GM21723 (cell line): ENCODE measurements around the gene DBR1.

Experiments used
- ATAC-seq: cut with Tn5 transposase; IDR thresholded peaks from one replicate; pipeline ENCODE4 v1.9.1; 2021; ENCODE audit warnings: mild to moderate bottlenecking, moderate library complexity; ENCODE audit not compliant: unreplicated experiment

The DBR1 gene, protein sequence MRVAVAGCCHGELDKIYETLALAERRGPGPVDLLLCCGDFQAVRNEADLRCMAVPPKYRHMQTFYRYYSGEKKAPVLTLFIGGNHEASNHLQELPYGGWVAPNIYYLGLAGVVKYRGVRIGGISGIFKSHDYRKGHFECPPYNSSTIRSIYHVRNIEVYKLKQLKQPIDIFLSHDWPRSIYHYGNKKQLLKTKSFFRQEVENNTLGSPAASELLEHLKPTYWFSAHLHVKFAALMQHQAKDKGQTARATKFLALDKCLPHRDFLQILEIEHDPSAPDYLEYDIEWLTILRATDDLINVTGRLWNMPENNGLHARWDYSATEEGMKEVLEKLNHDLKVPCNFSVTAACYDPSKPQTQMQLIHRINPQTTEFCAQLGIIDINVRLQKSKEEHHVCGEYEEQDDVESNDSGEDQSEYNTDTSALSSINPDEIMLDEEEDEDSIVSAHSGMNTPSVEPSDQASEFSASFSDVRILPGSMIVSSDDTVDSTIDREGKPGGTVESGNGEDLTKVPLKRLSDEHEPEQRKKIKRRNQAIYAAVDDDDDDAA

DNA sequence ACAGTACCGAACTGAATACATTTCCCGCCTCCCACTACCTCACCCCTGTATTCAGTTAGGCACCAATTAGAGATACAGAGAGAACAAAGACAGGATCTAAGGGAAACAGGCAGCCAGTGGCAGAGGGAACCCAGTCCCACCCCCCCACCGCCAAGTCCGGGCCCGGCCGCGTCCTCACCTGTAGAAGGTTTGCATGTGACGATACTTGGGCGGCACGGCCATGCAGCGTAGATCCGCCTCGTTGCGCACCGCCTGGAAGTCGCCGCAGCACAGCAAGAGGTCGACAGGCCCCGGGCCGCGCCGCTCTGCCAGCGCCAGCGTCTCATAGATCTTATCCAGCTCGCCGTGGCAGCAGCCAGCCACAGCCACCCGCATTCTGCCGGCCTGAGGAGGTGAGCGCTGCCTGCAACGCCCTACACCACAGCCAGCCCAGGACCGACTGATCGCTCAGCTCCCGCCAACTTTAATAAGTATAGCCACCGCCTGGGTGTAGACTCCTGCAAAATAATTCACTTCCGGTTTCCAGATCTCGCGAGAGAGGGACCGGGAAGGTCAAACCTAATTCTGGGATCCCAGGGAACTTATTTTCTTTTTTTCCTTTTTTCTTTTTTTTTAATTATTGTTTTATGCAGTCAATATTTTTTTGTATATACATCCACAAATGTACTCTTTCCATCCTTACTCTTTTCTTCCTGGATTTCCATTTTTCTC lies at the start of gene DBR1:
TSS of gene DBR1 (minus strand) at position 501 of the 711 bp plus-strand sequence. CDS start at position 375, 126 bp downstream.
- ATAC-seq: peak; percentile 93

DNA sequence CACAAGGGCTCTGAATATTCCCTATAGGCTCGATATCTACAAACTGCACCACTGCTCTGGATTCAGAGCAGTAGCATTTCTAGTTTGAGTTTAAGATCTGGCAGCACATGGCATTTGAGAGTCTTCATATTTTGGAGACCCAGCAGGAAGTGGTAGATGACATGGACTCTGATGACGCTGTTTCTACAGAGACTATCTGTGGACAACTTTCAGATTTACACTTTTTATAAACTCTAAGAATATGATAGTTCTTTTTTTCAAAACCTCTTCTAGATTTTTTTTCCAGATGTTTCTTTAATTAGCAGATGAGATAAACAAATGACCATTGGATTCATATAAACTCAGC lies 48.2 kb upstream of the DBR1 start:
- ATAC-seq: no peak

DNA sequence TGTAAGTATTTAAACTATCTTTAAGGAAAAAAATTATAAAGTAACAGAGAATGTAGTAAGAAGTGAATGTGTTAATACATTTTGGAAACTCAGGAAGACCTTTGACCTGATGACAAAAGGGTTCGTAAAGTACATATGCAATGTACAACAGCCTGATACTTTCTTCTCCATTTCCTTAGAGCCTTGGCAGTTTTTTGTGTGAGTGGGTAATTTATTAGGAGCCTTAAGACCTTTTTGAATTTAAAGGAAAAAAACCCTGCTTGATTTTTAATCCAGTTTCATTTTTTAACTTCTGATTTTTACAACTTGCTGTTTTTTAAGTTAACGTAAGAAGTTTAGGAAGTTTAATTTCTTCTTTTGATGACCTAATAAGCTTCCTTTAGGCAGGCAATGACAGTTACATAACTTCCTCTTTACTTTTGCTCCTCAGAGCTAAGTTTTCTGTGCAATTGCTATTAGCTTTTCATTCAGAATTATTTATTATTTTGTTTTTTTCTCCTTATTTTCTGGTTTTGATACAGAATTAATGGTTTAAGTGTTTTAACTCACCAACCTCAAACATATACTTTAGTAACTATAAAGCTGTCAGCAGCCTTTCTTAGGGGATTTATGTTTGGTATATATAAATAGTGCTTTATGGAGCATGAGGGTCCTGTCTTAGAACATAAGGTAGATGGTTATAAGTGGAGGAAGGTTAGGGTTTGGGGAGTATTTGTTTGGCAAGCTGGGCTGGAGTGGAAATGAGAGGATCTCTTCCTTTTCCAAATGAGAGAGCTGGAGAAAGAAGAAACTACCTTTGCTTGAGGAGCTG lies 47.6 kb upstream of the DBR1 start:
- ATAC-seq: no peak

DNA sequence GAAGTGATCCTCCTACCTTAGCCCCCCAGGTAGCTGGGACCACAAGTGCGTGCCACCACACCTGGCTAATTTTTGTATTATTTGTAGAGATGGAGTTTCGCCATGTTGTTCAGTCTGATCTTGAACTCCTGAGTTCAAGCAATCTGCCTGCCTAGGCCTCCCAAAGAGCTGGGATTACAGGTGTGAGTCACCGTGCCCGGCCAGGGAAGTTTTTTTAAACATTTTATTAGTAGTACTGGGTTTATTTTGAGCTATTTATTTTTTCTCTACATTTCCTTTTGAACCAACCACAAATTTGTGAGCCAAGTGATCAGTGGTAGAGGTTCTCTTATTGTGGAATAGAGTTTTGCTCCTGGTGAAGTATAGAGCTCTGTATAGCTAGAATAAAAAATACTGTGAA lies 46.1 kb upstream of the DBR1 start:
- no peak for ATAC-seq

DNA sequence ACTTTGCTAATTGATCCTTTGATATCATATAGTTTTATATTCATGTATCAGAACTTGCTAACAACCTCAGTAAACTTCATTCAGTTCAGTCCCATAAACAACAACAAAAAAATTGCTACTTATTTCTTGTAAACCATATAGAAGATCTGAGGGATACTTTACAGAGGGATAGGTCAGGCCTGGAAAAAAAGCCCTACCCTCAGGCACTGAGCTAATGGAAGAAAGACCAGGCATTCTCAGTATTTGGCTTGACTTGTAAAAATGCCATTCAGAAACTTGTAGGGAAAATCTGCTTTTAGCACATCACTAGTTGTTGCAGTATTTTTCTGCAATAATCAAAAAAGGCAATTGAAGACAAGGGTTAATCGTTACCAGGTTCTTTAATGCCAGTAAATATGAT lies 45.5 kb upstream of the DBR1 start:
- no peak for ATAC-seq

DNA sequence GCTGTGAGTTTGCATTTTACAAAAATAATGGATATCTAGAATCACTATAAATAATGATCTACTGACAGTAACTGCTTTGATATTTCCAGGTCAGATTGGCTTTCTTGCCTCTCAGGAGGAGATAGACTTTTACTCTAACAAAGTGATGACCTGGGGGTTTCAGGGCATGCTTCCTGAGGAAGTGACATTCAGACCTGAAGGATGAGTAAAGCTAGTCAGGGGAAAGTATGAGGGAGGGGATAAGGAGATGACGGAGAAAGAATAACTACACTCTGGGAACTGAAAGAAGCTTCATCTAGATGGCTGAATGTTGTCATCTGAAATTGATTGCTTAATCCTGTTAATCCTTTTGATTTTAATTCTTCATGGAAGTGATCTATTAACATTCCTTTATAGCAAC lies 44.5 kb upstream of the DBR1 start:
- ATAC-seq: no peak

DNA sequence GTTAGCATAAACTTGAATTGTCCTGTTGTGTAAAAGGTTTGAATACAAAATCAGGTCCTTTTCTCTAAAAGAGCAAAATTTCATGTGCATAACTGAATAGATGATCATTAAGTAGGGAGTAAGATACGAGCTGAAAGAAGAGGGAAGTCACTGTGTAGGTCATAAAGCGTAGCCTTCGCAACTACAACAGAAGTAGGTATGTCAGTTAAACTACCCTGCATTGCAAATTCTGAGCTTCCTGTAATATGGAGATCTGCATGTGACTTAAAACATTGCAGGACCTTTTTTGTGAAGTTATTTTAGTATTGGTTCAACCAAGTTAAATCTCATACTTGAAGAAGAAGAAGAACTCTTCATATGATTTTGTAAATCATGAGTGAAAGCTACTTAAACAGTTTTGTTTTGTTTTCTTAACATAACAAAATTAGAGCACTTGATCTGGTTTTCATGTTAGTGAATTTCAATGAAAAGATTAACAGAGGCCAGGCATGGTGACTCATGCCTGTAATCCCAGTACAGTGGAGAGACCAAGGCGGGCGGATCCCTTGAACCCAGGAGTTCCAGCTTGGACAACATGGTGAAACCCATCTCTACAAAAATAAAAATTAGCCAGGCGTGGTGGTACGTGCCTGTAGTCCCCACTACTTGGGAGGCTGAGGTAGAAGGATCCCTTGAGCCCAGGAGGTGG lies 38.8 kb upstream of the DBR1 start:
- no peak for ATAC-seq

DNA sequence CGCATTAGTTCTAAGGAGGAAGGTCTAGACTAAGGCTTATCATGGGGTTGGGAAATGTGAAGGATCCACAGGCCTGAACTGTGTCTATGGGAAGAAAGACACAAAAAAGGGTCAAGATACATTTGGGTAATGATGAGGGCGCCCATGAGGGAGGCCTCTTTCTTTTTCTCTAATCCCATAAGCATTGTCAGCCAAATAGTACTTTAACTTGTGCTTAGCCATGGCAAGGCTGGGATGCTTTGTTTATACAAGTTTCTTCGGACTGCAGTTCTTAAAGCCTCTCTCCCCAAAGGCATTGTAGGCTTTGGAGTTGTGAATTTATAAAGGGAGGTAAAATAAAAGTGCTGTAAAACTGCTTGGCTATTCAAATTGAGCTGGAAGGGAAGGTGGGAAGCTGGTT lies 35.8 kb upstream of the DBR1 start:
- no peak for ATAC-seq

DNA sequence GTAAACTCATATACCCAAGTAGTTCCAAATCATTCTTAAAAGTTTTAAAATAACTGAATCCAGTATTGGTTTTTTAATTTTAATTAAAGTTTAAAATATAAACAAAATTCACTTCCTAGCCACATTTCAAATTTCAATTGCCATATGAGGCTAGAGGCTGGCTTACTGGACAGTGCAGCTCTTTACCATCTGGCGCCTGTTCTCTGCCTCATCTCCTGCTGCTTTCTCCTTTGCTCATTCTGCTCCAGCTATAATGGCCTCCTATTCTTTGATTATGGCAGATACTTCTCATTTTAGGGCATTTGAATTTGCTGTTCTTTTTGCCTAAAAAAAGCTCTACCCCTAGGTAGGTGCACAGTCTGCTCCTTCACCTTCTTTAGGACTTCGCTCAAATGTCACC lies 31.5 kb upstream of the DBR1 start:
- ATAC-seq: no peak

DNA sequence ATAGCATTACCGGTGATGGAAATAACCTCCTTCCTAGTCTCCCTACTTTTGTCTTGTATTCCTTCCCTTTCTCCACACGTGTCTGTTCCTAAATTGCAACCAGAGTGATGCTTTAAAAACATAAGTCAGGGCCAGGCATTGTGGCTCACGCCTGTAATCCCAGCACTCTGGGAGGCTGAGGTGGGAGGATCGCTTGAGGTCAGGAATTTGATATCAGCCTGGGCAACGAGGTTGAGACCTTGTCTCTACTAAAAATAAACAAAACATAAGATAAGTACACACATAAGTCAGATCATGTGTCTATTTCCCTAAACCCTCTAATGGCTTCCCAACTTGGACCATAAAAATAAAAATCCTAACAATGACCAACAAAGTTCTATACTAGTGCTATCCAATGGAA lies 30.8 kb upstream of the DBR1 start:
- ATAC-seq: no peak

DNA sequence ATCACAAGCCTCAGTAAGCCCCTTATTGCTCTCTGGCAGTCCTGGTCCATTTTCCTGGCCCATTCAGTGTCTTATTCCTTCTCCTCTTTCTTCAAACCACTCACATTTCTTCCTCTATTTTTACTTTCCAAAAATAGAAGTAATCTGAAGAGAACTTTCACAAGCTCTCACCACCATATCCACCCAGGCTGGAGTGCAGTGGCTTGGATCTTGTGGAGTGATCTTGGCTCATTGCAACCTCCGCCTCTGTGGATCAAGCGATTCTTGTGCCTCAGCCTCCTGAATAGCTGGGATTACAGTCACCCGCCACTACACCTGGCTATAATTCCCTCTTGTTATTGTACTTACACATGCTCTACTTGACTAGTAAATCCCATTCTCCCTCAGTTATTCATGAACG lies 29.2 kb upstream of the DBR1 start:
- no peak for ATAC-seq

DNA sequence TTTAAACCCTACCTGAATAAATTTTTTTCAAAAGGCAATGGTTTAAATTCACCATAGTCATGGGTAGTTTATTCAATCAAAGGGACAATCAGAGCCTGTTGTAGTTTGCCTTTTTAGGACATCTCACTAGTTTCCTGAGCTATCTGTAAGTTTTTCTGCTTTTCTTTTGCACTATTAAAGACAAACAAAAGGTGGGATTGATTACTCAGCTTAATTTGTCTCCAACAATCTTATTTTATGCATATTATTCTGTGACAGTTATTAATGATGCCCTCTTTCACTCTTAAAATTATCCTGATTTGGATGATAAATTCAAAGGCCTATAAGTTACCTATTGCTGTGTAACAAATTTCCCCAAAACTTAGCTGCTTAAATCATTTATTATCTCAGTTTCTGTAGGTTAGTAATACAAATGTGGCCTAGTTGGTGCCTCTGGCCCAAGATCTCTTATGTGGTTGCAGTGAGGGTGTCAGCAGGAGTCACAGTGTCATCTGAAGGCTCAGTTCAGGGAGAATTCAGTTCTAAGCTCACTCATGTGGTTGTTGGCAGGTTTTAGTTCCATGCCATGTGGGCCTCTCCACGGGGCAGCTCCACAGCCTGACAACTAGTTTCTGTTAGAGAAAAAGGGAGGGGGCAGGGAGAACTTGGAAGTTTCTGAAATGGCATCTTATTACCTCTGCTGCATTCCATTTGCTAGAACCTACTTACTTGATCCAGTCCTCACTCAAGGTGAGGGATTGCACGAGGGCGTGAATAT lies 28.4 kb upstream of the DBR1 start:
- ATAC-seq: no peak

DNA sequence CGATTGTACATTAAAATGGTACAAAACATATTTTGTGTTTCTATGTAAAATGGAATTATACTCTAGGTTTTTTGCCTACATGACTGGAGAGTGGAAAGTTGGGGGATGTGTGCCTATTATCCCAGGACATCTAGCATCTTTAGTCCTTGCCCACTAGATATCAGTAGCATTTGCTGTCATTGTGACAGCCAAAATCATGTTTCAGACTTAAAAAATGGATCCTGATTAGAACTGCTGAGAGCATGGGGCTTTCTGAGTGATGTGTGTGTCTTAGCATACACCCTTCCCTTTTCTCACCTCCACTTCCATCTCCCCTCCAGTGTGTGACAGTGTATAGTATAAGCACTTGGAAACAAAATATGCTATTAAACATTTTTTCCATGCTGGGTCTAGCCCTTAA lies 25.7 kb upstream of the DBR1 start:
- ATAC-seq: no peak

DNA sequence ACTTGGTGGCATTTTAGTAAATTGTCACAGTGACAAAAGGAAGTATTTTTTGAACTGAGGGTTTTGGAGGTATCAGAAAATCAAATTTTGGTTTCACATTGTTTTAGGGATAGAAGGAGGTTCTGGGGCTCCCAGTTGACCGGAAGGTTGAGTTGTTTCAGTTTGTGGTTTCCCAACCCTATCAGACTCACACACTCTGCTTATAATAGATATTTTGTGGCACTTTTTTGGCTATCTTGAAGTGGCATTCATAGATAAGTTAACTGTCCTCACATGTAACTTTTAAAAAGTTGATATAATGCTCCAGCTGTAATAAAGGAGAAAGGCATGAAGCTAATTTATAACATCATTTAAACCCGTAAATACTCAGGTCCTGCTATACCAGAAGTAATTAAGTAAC lies 25.1 kb upstream of the DBR1 start:
- peak; percentile 63 for ATAC-seq

DNA sequence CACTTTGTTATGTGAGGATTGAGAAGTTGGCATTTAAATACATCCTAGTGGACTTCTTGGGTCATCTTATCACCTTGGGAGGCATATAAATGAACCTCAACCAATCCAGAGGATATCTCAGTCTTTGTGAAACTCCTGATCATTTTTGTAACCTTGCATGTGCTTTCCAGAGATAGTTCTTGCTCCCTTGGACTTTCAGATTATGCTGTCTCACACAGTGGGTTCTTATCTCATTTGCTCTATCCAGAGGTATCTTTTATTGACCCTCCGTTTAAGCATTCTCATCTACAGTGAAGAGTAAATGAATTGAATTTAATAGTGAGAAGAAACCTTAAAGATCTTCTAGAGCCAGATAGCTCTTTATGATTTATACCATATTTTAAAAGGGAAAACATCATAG lies 22.8 kb upstream of the DBR1 start:
- ATAC-seq: no peak

DNA sequence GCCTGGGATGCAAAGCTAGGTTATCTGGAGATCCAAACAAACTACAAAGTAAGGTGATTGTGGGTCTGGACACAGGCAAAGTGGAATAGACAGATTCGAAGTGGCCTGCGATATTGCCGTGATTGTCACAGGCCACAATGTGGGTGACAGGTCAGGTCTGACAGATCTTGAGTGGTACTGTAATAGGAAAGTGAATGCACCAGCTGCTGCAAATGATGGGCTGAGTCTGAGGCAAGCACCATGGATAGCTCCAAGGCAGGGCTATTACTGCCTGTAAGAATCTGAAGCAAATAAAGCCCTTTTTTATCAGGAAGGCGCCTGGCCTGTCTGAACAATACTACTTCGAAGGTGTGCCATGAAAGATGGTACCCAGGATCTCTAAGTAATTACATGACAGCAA lies 22.3 kb upstream of the DBR1 start:
- ATAC-seq: no peak

DNA sequence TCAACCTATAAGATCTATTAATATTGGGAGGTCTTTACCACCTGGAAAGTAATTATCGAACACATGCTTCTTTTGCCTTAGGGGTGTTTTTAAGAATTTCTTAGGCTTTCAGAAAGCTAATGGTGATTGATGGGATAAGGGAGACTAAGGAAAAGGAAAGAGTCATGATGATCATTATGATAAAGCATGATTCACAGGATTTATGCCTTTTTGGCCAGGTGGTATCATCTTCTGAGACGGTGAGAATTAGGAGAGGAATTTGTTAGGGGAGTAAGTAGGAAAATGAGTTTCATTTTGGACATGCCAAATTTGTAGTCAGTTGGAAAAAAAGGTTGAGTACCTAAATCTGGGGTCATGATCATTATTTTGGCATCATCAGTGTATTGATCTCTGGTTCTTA lies 21.3 kb upstream of the DBR1 start:
- ATAC-seq: no peak

DNA sequence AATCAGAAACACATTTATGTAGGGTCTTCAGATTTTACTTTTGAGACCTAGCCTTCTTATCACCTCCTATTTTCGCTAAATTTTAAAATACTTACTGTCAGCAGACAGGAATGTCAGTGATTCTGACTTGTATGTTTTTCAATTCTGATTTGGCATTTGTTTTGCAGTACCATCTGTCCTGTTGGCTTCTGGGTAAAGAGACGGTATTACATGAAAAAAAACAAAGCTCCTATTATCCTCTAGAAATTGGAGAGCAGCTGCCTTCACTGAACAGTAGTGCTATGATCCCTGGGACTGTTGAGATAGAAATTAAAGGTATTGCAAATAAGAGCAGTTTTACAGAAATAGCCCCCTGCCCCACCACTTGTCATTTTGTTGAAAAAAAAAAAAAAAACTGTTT lies 20.8 kb upstream of the DBR1 start:
- ATAC-seq: no peak

DNA sequence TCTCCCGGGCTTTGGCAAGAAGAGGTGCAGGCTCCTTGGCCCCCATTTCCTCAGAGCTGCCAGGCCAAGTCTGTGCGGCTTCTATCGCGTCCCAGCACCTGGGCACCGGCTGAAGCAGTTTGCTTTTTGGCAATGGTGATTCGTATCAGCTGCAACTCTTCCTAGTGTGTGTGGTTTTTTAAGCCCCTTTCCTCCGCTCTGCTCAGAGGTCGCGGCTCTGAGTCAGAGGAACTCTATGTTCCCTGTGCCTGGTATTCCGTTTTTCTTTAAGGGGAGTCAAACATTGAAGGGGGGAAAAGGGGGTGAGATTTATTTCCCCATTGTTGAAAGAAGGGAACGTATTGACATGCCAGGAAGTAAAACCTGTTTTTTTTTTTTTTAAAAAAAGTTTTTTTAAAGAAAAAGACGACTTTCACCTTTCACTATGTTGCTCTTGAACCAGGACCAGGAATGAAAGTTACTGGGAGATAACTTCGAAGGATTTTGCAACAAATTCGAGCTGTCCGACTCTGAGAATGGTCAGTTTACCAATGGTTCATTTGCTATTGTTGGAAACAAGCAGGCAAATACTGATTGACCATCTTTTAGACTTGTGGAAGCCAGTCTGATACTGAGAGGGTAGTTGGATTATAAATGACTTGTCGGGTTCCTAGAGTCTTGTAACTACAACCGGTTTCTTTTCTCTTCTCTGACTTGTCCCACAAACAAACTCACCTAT lies 13.5 kb upstream of the DBR1 start:
- ATAC-seq: no peak
